ENCODE results near the gene HIPK2.

DNA sequence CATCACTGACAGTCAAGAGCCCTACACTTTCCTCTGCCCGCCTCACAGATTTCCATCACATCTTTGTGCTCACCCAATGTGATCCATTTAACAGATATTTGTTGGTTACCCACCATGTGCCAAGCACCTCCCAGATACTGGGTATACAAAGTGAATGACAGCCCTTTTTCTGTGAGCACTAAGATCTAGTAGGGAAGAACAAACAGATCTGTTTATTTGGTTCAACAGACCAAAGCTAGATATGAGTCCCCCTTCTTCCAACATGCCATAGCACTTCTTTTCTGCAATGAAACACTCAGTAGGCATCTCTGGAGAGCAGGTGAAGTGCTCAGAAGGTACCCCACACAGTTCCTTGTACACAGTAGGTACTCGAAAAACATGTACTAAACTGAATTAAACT, 101.4 kb downstream of the HIPK2 start:
- TF ChIP-seq, protein P1, sequence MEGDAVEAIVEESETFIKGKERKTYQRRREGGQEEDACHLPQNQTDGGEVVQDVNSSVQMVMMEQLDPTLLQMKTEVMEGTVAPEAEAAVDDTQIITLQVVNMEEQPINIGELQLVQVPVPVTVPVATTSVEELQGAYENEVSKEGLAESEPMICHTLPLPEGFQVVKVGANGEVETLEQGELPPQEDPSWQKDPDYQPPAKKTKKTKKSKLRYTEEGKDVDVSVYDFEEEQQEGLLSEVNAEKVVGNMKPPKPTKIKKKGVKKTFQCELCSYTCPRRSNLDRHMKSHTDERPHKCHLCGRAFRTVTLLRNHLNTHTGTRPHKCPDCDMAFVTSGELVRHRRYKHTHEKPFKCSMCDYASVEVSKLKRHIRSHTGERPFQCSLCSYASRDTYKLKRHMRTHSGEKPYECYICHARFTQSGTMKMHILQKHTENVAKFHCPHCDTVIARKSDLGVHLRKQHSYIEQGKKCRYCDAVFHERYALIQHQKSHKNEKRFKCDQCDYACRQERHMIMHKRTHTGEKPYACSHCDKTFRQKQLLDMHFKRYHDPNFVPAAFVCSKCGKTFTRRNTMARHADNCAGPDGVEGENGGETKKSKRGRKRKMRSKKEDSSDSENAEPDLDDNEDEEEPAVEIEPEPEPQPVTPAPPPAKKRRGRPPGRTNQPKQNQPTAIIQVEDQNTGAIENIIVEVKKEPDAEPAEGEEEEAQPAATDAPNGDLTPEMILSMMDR (IDR thresholded peaks at IDR 0.05), result no peak
- no peak for TF ChIP-seq POLR2AphosphoS5 (IDR thresholded peaks at IDR 0.05)
- TF ChIP-seq POLR2A (IDR thresholded peaks at IDR 0.05; ENCODE audit: low read depth), result no peak
- TF ChIP-seq EP300 (IDR thresholded peaks at IDR 0.05), result no peak
